GM19467 (cell line): Measurements from ENCODE around the gene C2orf80.
"Not testable (repeated sequence)": the region's sequence is repeated elsewhere in the genome, so short reads cannot be mapped to it uniquely, and the experiment has no call there.

Source experiments
- ATAC-seq: cut with Tn5 transposase; IDR thresholded peaks from one replicate; pipeline ENCODE4 v1.9.1; 2021; ENCODE audit warnings: mild to moderate bottlenecking, moderate library complexity; ENCODE audit not compliant: unreplicated experiment

C2orf80 gene

GRCh38 chr2:208182835-208183234, 7.0 kb downstream of the C2orf80 start:
- no peak for ATAC-seq

- ATAC-seq = no peak
These were observed 10.7 kb downstream of the C2orf80 start for GRCh38 chr2:208179028-208179609.

- ATAC-seq = no peak
These were observed 14.0 kb downstream of the C2orf80 start for GRCh38 chr2:208175840-208176153.

- ATAC-seq = peak; percentile 99
These were observed 14.6 kb downstream of the C2orf80 start for GRCh38 chr2:208175069-208175839.

- no peak for ATAC-seq
These were observed 15.7 kb downstream of the C2orf80 start for GRCh38 chr2:208174144-208174543.

GRCh38 chr2:208172125-208172524, 17.7 kb downstream of the C2orf80 start:
- ATAC-seq = no peak

GRCh38 chr2:208164951-208165755, 24.7 kb downstream of the C2orf80 start:
- ATAC-seq = no peak

- no peak for ATAC-seq
These were observed 26.3 kb downstream of the C2orf80 start, which contains the start of gene CRYGA for GRCh38 chr2:208163489-208163888. TSS of gene CRYGA (minus strand) at chr2:208163589. CDS start at chr2:208163556, 33 bp downstream.

GRCh38 chr2:208156439-208156838, 33.4 kb downstream of the C2orf80 start:
- no peak for ATAC-seq

- ATAC-seq = no peak
These were observed 36.7 kb downstream of the C2orf80 start for GRCh38 chr2:208153156-208153555.

- ATAC-seq = no peak
These were observed 38.9 kb downstream of the C2orf80 start for GRCh38 chr2:208150956-208151355.

- ATAC-seq = no peak
These were observed 39.7 kb downstream of the C2orf80 start for GRCh38 chr2:208150094-208150493.

GRCh38 chr2:208148803-208149202, 41.0 kb downstream of the C2orf80 start:
- ATAC-seq = no peak

- ATAC-seq = no peak
These were observed 42.1 kb downstream of the C2orf80 start for GRCh38 chr2:208147759-208148158.

GRCh38 chr2:208147008-208147407, 42.8 kb downstream of the C2orf80 start:
- ATAC-seq = no peak

GRCh38 chr2:208146006-208146405, 43.8 kb downstream of the C2orf80 start, which contains the start of gene CRYGB:
TSS of gene CRYGB (minus strand) at chr2:208146158. CDS start at chr2:208146120, 38 bp downstream.
- no peak for ATAC-seq

GRCh38 chr2:208142925-208143799, 46.7 kb downstream of the C2orf80 start:
- ATAC-seq = no peak

- ATAC-seq = no peak
These were observed 47.4 kb downstream of the C2orf80 start for GRCh38 chr2:208142240-208142924.

- ATAC-seq = no peak
These were observed 50.4 kb downstream of the C2orf80 start for GRCh38 chr2:208139447-208139846.

- not testable (repeated sequence) for ATAC-seq
These were observed 51.5 kb downstream of the C2orf80 start for GRCh38 chr2:208138334-208138733.
